OCI-LY1 (cell line): Measurements from ENCODE around the gene IL17RE.

Source experiments
- H2AFZ ChIP-seq: fragments of 200-600 bp; sonication (generic), shearing (Covaris generic); 2 replicates; pipeline ENCODE4 v1.6.0; 2014; ENCODE audit warnings: antibody characterized with exemption, mild to moderate bottlenecking, low read length
- H3F3A ChIP-seq: fragments of 200-600 bp; sonication (generic), shearing (Covaris generic); 2 replicates; pipeline ENCODE4 v1.6.0; 2014; ENCODE audit warnings: mild to moderate bottlenecking, antibody characterized with exemption, low read length, moderate library complexity; ENCODE audit not compliant: insufficient read depth
- H3K27ac ChIP-seq: fragments of 200-600 bp; sonication (generic); 2 replicates; pipeline ENCODE4 v1.5.1; 2014; ENCODE audit warnings: low read length, mixed run types, mild to moderate bottlenecking, low read depth; ENCODE audit not compliant: poor library complexity, severe bottlenecking
- H3K27me3 ChIP-seq: fragments of 200-600 bp; sonication (generic); 2 replicates; pipeline ENCODE4 v1.6.0; 2014; ENCODE audit warnings: antibody characterized with exemption, mild to moderate bottlenecking, low read length, moderate library complexity; ENCODE audit not compliant: insufficient read depth
- H3K36me3 ChIP-seq: fragments of 200-600 bp; sonication (generic); 2 replicates; pipeline ENCODE4 v1.6.1; 2014; ENCODE audit warnings: mild to moderate bottlenecking, antibody characterized with exemption, low read length, moderate library complexity, mixed read lengths; ENCODE audit not compliant: insufficient read depth
- H3K4me1 ChIP-seq: fragments of 200-600 bp; sonication (generic); 2 replicates; pipeline ENCODE4 v1.5.1; 2014; ENCODE audit warnings: mild to moderate bottlenecking, low read length, moderate library complexity; ENCODE audit not compliant: insufficient read depth, severe bottlenecking
- H3K4me2 ChIP-seq: fragments of 200-600 bp; sonication (generic), shearing (Covaris generic); 2 replicates; pipeline ENCODE4 v1.6.1; 2014; ENCODE audit warnings: low read length
- H3K4me3 ChIP-seq: fragments of 200-600 bp; sonication (generic); 2 replicates; pipeline ENCODE4 v1.5.1; 2014; ENCODE audit warnings: low read length, low read depth, mild to moderate bottlenecking, mixed read lengths; ENCODE audit not compliant: poor library complexity, severe bottlenecking
- H3K79me2 ChIP-seq: fragments of 200-600 bp; shearing (Covaris generic); 2 replicates; pipeline ENCODE4 v1.6.1; 2016; ENCODE audit warnings: mixed run types, low read length, mixed read lengths; ENCODE audit not compliant: insufficient read depth
- H3K9ac ChIP-seq: fragments of 200-600 bp; sonication (generic), shearing (Covaris generic); 2 replicates; pipeline ENCODE4 v1.6.1; 2014; ENCODE audit warnings: mild to moderate bottlenecking, low read length, mixed read lengths
- H3K9me2 ChIP-seq: fragments of 200-600 bp; sonication (generic), shearing (Covaris generic); 2 replicates; pipeline ENCODE4 v1.6.1; 2014; ENCODE audit warnings: low read depth, mild to moderate bottlenecking, low read length, mixed read lengths
- H3K9me3 ChIP-seq: fragments of 200-600 bp; shearing (Covaris generic); 2 replicates; pipeline ENCODE4 v1.6.1; 2014; ENCODE audit warnings: low read length, mixed read lengths
- H4K20me1 ChIP-seq: fragments of 200-600 bp; sonication (generic), shearing (Covaris generic); 2 replicates; pipeline ENCODE4 v1.6.0; 2016; ENCODE audit warnings: mild to moderate bottlenecking, low read length; ENCODE audit not compliant: insufficient read depth
- EZH2 ChIP-seq: fragments of 200-600 bp; sonication (generic), shearing (Covaris generic); IDR thresholded peaks from 2 replicates; pipeline ENCODE4 v1.8.0; 2017; ENCODE audit warnings: borderline replicate concordance, mixed run types, mild to moderate bottlenecking, antibody characterized with exemption, low read length, moderate library complexity, mixed read lengths
- TF ChIP-seq, protein P1 (sequence below): fragments of 200-600 bp; sonication (generic), shearing (Covaris generic); IDR thresholded peaks from 2 replicates; pipeline ENCODE4 v1.5.1; 2017; ENCODE audit warnings: mild to moderate bottlenecking, antibody characterized with exemption, low read length, moderate library complexity, mixed read lengths

Gene IL17RE

DNA sequence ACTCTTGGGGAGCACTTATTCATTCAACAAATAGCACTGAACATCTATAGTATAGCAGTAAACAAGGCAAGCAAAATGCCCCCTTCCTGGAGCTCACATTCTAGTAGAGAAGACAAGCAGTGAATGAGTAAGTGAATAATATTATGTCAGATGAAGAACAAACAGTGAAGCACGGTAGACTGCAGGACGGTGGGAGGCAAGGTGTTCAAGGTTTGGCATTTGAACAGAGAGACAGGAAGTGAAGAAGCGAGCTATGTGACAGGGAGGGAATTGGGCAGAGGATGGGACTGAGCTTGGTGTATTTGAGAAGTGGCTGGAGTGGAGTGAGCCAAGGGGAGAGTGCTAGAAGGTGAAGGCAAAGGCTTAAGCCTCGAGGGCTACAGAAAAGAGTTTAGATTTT lies 32.3 kb downstream of the IL17RE start:
- Histone ChIP-seq H3F3A (no peaks in the 10 kb centered on the region), H3K9ac (peak overlapping the region; percentile 81), H3K4me1 (peaks cover 26% of the 10 kb centered on the region), H2AFZ (no peak overlapping the region), H3K4me3 (peak overlapping the region; percentile 74), H4K20me1 (no peaks in the 10 kb centered on the region), H3K4me2 (peak overlapping the region; percentile 85), H3K27ac (peak overlapping the region; percentile 3), H3K27me3 (no peaks in the 10 kb centered on the region; the same call in 1 of the 2 replicates), H3K9me2 (no peaks in the 10 kb centered on the region), H3K36me3 (peaks cover 29% of the 10 kb centered on the region), H3K79me2 (no peaks in the 10 kb centered on the region), H3K9me3 (no peaks in the 10 kb centered on the region)
- TF ChIP-seq, protein P1, sequence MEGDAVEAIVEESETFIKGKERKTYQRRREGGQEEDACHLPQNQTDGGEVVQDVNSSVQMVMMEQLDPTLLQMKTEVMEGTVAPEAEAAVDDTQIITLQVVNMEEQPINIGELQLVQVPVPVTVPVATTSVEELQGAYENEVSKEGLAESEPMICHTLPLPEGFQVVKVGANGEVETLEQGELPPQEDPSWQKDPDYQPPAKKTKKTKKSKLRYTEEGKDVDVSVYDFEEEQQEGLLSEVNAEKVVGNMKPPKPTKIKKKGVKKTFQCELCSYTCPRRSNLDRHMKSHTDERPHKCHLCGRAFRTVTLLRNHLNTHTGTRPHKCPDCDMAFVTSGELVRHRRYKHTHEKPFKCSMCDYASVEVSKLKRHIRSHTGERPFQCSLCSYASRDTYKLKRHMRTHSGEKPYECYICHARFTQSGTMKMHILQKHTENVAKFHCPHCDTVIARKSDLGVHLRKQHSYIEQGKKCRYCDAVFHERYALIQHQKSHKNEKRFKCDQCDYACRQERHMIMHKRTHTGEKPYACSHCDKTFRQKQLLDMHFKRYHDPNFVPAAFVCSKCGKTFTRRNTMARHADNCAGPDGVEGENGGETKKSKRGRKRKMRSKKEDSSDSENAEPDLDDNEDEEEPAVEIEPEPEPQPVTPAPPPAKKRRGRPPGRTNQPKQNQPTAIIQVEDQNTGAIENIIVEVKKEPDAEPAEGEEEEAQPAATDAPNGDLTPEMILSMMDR: no peak
- no peak for TF ChIP-seq EZH2

- Histone ChIP-seq H3K79me2 (no peaks in the 10 kb centered on the region), H4K20me1 (no peaks in the 10 kb centered on the region), H3K4me1 (peaks cover 26% of the 10 kb centered on the region), H3K4me2 (peak overlapping the region; percentile 85; the same call in 1 of the 2 replicates), H3K27ac (no peak overlapping the region), H3K9me2 (no peaks in the 10 kb centered on the region), H3K4me3 (peak overlapping the region; percentile 74), H3F3A (no peaks in the 10 kb centered on the region), H2AFZ (no peak overlapping the region), H3K9ac (no peak overlapping the region; the same call in 1 of the 2 replicates), H3K9me3 (no peaks in the 10 kb centered on the region), H3K36me3 (peaks cover 32% of the 10 kb centered on the region), H3K27me3 (no peaks in the 10 kb centered on the region)
- TF ChIP-seq, protein P1: no peak
- TF ChIP-seq EZH2: no peak
These were observed 33.4 kb downstream of the IL17RE start for GRCh38 chr3:9935966-9936510.

DNA sequence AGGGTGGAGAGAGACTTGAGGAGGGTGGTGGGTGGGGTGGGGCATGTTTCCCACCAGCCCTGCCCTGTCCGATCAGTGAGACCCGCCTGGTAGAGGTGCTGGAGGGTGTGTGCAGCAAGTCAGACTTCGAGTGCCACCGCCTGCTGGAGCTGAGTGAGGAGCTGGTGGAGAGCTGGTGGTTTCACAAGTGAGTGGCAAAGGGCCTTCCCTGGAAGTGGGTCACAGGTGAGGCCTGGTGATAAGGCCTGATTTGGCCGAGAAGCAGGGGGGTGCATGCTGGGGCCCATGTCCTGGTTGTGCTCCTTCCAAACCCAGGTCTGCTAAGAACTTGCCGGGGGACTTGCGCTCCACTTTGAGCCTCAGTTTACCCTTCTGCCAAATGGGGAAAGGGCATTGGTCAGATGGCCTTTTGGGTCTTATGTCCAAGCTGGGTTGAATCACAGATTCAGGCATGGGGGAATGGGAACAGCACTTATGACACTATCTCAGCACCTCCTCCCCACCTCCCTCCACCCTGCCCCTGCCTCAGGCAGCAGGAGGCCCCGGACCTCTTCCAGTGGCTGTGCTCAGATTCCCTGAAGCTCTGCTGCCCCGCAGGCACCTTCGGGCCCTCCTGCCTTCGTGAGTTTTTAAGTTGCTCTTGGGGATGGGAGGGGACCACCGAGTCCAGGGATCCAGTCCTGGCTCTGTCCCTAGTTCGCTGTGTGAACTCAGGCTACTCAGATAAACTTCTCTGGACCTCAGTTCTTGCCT lies 35.0 kb downstream of the IL17RE start:
- H3K4me1 ChIP-seq: peaks cover 21% of the 10 kb centered on the region
- H3K9ac ChIP-seq: no peak overlapping the region
- no peaks in the 10 kb centered on the region for H3K9me2 ChIP-seq
- H3K27me3 ChIP-seq: no peaks in the 10 kb centered on the region
- no peaks in the 10 kb centered on the region for H3K9me3 ChIP-seq
- H4K20me1 ChIP-seq: no peaks in the 10 kb centered on the region
- no peak overlapping the region for H3K4me2 ChIP-seq
- TF ChIP-seq, protein P1: no peak
- no peak for TF ChIP-seq EZH2
- H3F3A ChIP-seq: no peaks in the 10 kb centered on the region
- peaks cover 34% of the 10 kb centered on the region for H3K36me3 ChIP-seq
- no peak overlapping the region for H2AFZ ChIP-seq
- no peak overlapping the region for H3K4me3 ChIP-seq
- no peaks in the 10 kb centered on the region for H3K79me2 ChIP-seq
- no peak overlapping the region for H3K27ac ChIP-seq
